ENCODE measurements around the gene CFAP100. TPM values are rescaled to one million over a fixed set of nuclear protein-coding genes. Genes with fewer than 3 reads are reported as not detected.

CFAP100 gene
- total RNA-seq, 1 experiment from 2014 or later, result not detected

- Histone ChIP-seq H3K4me3 (ENCODE audit: low read length) (no peak overlapping the region), H3F3A (ENCODE audit: low read length, unreplicated experiment) (no peaks in the 10 kb centered on the region), H3K9ac (ENCODE audit: low read length) (no peak overlapping the region), H3K36me3 (ENCODE audit: low read depth, low read length) (no peaks in the 10 kb centered on the region), H4K20me1 (ENCODE audit: low read length) (no peaks in the 10 kb centered on the region), H3K27ac (ENCODE audit: low read length) (no peak overlapping the region), H3K79me2 (ENCODE audit: low read length) (no peaks in the 10 kb centered on the region), H3K9me3 (ENCODE audit: low read length) (no peaks in the 10 kb centered on the region), H2AFZ (ENCODE audit: low read length) (no peak overlapping the region), H3K9me2 (replicated peaks; ENCODE audit: low read length) (no peaks in the 10 kb centered on the region), H3K4me2 (ENCODE audit: low read length) (no peak overlapping the region), H3K27me3 (ENCODE audit: low read length) (no peaks in the 10 kb centered on the region), H3K4me1 (ENCODE audit: insufficient read depth, low read length) (no peaks in the 10 kb centered on the region)
- no TSS peak for BruUV-seq (replicated peaks)
- TF ChIP-seq EZH2phosphoT487 (IDR thresholded peaks at IDR 0.05; ENCODE audit: borderline replicate concordance, low read length) (no peak), CTCF (conservative IDR thresholded peaks at IDR 0.05; ENCODE audit: low read depth, low read length) (no peak), EZH2 (IDR thresholded peaks at IDR 0.05; ENCODE audit: low read length, unreplicated experiment) (no peak)
- POLR2A ChIA-PET (ENCODE audit: unreplicated experiment), result no interaction called here
- DNase-seq (no peak), ATAC-seq (no peak)
- CTCF ChIA-PET, result no interaction called here
- intact Hi-C loops (cut with micrococcal nuclease), result no loop called here
Observed at GRCh38 chr3:126442094-126442855, 47.6 kb downstream of the CFAP100 start.

- TF ChIP-seq EZH2 (IDR thresholded peaks at IDR 0.05; ENCODE audit: low read length, unreplicated experiment) (no peak), EZH2phosphoT487 (IDR thresholded peaks at IDR 0.05; ENCODE audit: borderline replicate concordance, low read length) (no peak), CTCF (conservative IDR thresholded peaks at IDR 0.05; ENCODE audit: low read depth, low read length) (no peak)
- Histone ChIP-seq H3K9me2 (replicated peaks; ENCODE audit: low read length) (no peaks in the 10 kb centered on the region), H4K20me1 (ENCODE audit: low read length) (no peaks in the 10 kb centered on the region), H3K4me1 (ENCODE audit: insufficient read depth, low read length) (no peaks in the 10 kb centered on the region), H3K9me3 (ENCODE audit: low read length) (no peaks in the 10 kb centered on the region), H3K27me3 (ENCODE audit: low read length) (no peaks in the 10 kb centered on the region), H3K4me3 (ENCODE audit: low read length) (no peak overlapping the region), H3K4me2 (ENCODE audit: low read length) (no peak overlapping the region), H3K79me2 (ENCODE audit: low read length) (no peaks in the 10 kb centered on the region), H3F3A (ENCODE audit: low read length, unreplicated experiment) (no peaks in the 10 kb centered on the region), H3K36me3 (ENCODE audit: low read depth, low read length) (no peaks in the 10 kb centered on the region), H3K27ac (ENCODE audit: low read length) (no peak overlapping the region), H2AFZ (ENCODE audit: low read length) (no peak overlapping the region), H3K9ac (ENCODE audit: low read length) (no peak overlapping the region)
- ChIA-PET CTCF (no interaction called here), POLR2A (ENCODE audit: unreplicated experiment) (no interaction called here)
- intact Hi-C loops (cut with micrococcal nuclease), result no loop called here
- BruUV-seq (replicated peaks), result no TSS peak
- no peak for ATAC-seq
- DNase-seq, result no peak
Observed at GRCh38 chr3:126442856-126443242, 48.1 kb downstream of the CFAP100 start.

- DNase-seq (no peak), ATAC-seq (no peak)
- Histone ChIP-seq H3K27me3 (ENCODE audit: low read length) (no peaks in the 10 kb centered on the region), H3K9me3 (ENCODE audit: low read length) (no peaks in the 10 kb centered on the region), H2AFZ (ENCODE audit: low read length) (no peak overlapping the region), H4K20me1 (ENCODE audit: low read length) (no peaks in the 10 kb centered on the region), H3K4me1 (ENCODE audit: insufficient read depth, low read length) (no peaks in the 10 kb centered on the region), H3F3A (ENCODE audit: low read length, unreplicated experiment) (no peaks in the 10 kb centered on the region), H3K9me2 (replicated peaks; ENCODE audit: low read length) (no peaks in the 10 kb centered on the region), H3K27ac (ENCODE audit: low read length) (no peak overlapping the region), H3K4me3 (ENCODE audit: low read length) (no peak overlapping the region), H3K9ac (ENCODE audit: low read length) (no peak overlapping the region), H3K4me2 (ENCODE audit: low read length) (no peak overlapping the region), H3K36me3 (ENCODE audit: low read depth, low read length) (no peaks in the 10 kb centered on the region), H3K79me2 (ENCODE audit: low read length) (no peaks in the 10 kb centered on the region)
- BruUV-seq (replicated peaks), result no TSS peak
- intact Hi-C loops (cut with micrococcal nuclease), result no loop called here
- TF ChIP-seq EZH2phosphoT487 (IDR thresholded peaks at IDR 0.05; ENCODE audit: borderline replicate concordance, low read length) (no peak), EZH2 (IDR thresholded peaks at IDR 0.05; ENCODE audit: low read length, unreplicated experiment) (no peak)
- POLR2A ChIA-PET (ENCODE audit: unreplicated experiment), result no interaction called here
- CTCF ChIA-PET, result no interaction called here
Observed at GRCh38 chr3:126445506-126445905, 50.8 kb downstream of the CFAP100 start.

Measured in PC-3 (cell line).